Spinal cord (tissue), 10 donors: ENCODE results near the gene AUTS2. TPM values are rescaled to one million over a fixed set of nuclear protein-coding genes. Genes with fewer than 3 reads are reported as not detected.
A peak's percentile ranks its signal among the peaks of the same experiment; 100 is the strongest.

Experiments
- DNase-seq, 6 donors: peaks; one replicate each; pipeline versions ENCODE4 v3.0.0 to v3.0.0-alpha.2; 2013 to 2015; ENCODE audit warnings: low spot score in 6 of 6, low read depth in 4 of 6
- H3K27ac ChIP-seq: one replicate; pipeline ENCODE4 v1.5.1; 2013; ENCODE audit warnings: low read depth, low read length, control low read depth
- H3K27me3 ChIP-seq: one replicate; pipeline ENCODE4 v1.6.1; 2013; ENCODE audit warnings: low read length; ENCODE audit not compliant: control insufficient read depth, insufficient read depth
- H3K36me3 ChIP-seq: one replicate; pipeline ENCODE4 v1.6.1; 2013; ENCODE audit warnings: low read length; ENCODE audit not compliant: control insufficient read depth, insufficient read depth
- H3K4me1 ChIP-seq: one replicate; pipeline ENCODE4 v1.6.1; 2013; ENCODE audit warnings: low read length; ENCODE audit not compliant: control insufficient read depth, insufficient read depth
- H3K4me3 ChIP-seq: one replicate; pipeline ENCODE4 v1.5.1; 2013; ENCODE audit warnings: low read depth, low read length, control low read depth
- H3K9me3 ChIP-seq: one replicate; pipeline ENCODE4 v1.6.1; 2013; ENCODE audit warnings: low read length; ENCODE audit not compliant: control insufficient read depth, insufficient read depth
- WGBS: methylation state at CpG from one replicate; pipeline ENCODE4 v1.1.5; 2013; ENCODE audit warnings: missing lambda C conversion rate; ENCODE audit not compliant: insufficient coverage; 5-methylcytosine and 5-hydroxymethylcytosine counted together
- polyA plus RNA-seq, 2 donors: library from polyadenylated mRNA; unstranded; fragments of 120-200 nt; gene quantifications; one replicate each; pipeline ENCODE4 v1.2.1, GENCODE V29; 2013; ENCODE audit not compliant: insufficient read length in 2 of 2
- total RNA-seq, 2 donors: library from RNA; depleted of rRNA in 1 of 2; stranded (reverse); fragments of 120-200 nt in 1 of 2; fragments of >200 nt in 1 of 2; gene quantifications; one replicate each; pipeline versions ENCODE4 v1.2.3 to v1.2.4, GENCODE V29; 2013 to 2014
- donor health status: healthy.

Gene AUTS2
- total and polyA plus RNA-seq, 4 donors, result 56.2 to 214 (median 135) TPM

GRCh38 chr7:69598487-69599285, 411 bp downstream of the AUTS2 start:
- WGBS, result under 1% methylated on average over 55 of the region's 70 CpGs
- peak overlapping the region; percentile 29 for H3K27ac ChIP-seq
- H3K9me3 ChIP-seq, result no peaks in the 10 kb centered on the region
- peak in 2 of 6 donors; percentile 24 to 44 for DNase-seq
- peak overlapping the region; percentile 85 for H3K4me3 ChIP-seq
- no peaks in the 10 kb centered on the region for H3K27me3 ChIP-seq
- peaks cover 19% of the 10 kb centered on the region for H3K4me1 ChIP-seq
- H3K36me3 ChIP-seq, result no peaks in the 10 kb centered on the region

- WGBS, result 0% methylated on average over 55 of the region's 61 CpGs
- peak overlapping the region; percentile 85 for H3K4me3 ChIP-seq
- H3K27me3 ChIP-seq, result no peaks in the 10 kb centered on the region
- H3K36me3 ChIP-seq, result no peaks in the 10 kb centered on the region
- no peaks in the 10 kb centered on the region for H3K9me3 ChIP-seq
- peaks cover 19% of the 10 kb centered on the region for H3K4me1 ChIP-seq
- H3K27ac ChIP-seq, result no peak overlapping the region
- DNase-seq, result peak in 4 of 6 donors; percentile 19 to 80 (median 51)
These were observed 1.1 kb downstream of the AUTS2 start for GRCh38 chr7:69599286-69599954.

GRCh38 chr7:69599955-69600709, 1.9 kb downstream of the AUTS2 start:
- Histone ChIP-seq H3K27me3 (no peaks in the 10 kb centered on the region), H3K27ac (no peak overlapping the region), H3K9me3 (no peaks in the 10 kb centered on the region), H3K4me1 (peaks cover 19% of the 10 kb centered on the region), H3K4me3 (peak overlapping the region; percentile 85), H3K36me3 (no peaks in the 10 kb centered on the region)
- 0% methylated on average over 10 of the region's 27 CpGs for WGBS
- peak in 5 of 6 donors; percentile 19 to 88 (median 50) for DNase-seq

GRCh38 chr7:69600710-69601519, 2.6 kb downstream of the AUTS2 start:
- no peak for DNase-seq
- Histone ChIP-seq H3K4me1 (peaks cover 19% of the 10 kb centered on the region), H3K4me3 (peak overlapping the region; percentile 85), H3K27ac (no peak overlapping the region), H3K9me3 (no peaks in the 10 kb centered on the region), H3K27me3 (peaks cover 2% of the 10 kb centered on the region), H3K36me3 (no peaks in the 10 kb centered on the region)
- 50% methylated on average over 1 of the region's 5 CpGs for WGBS

- no CpG with 5 or more reads among the region's 2 CpGs for WGBS
- Histone ChIP-seq H3K9me3 (no peaks in the 10 kb centered on the region), H3K36me3 (no peaks in the 10 kb centered on the region), H3K27me3 (peaks cover 2% of the 10 kb centered on the region), H3K4me3 (no peak overlapping the region), H3K27ac (no peak overlapping the region), H3K4me1 (peaks cover 13% of the 10 kb centered on the region)
- DNase-seq, result no peak
These were observed 4.2 kb downstream of the AUTS2 start for GRCh38 chr7:69602522-69602921.

GRCh38 chr7:69603351-69603750, 5.1 kb downstream of the AUTS2 start:
- DNase-seq, result no peak
- no peaks in the 10 kb centered on the region for H3K36me3 ChIP-seq
- no peak overlapping the region for H3K4me3 ChIP-seq
- peaks cover 2% of the 10 kb centered on the region for H3K27me3 ChIP-seq
- WGBS, result 100% methylated on average over 1 of the region's 3 CpGs
- no peaks in the 10 kb centered on the region for H3K9me3 ChIP-seq
- H3K27ac ChIP-seq, result no peak overlapping the region
- peaks cover 10% of the 10 kb centered on the region for H3K4me1 ChIP-seq

GRCh38 chr7:69603937-69604494, 5.7 kb downstream of the AUTS2 start:
- WGBS, result no CpG with 5 or more reads among the region's 2 CpGs
- Histone ChIP-seq H3K9me3 (no peaks in the 10 kb centered on the region), H3K27ac (no peak overlapping the region), H3K36me3 (no peaks in the 10 kb centered on the region), H3K4me1 (peaks cover 10% of the 10 kb centered on the region), H3K4me3 (no peak overlapping the region), H3K27me3 (peaks cover 2% of the 10 kb centered on the region)
- no peak for DNase-seq

- DNase-seq, result no peak
- no peak overlapping the region for H3K27ac ChIP-seq
- H3K4me3 ChIP-seq, result no peak overlapping the region
- H3K9me3 ChIP-seq, result no peaks in the 10 kb centered on the region
- WGBS, result 69% methylated on average over 3 of the region's 3 CpGs
- H3K4me1 ChIP-seq, result peaks cover 8% of the 10 kb centered on the region
- no peaks in the 10 kb centered on the region for H3K36me3 ChIP-seq
- H3K27me3 ChIP-seq, result peaks cover 2% of the 10 kb centered on the region
These were observed 6.8 kb downstream of the AUTS2 start for GRCh38 chr7:69605070-69605469.

- peaks cover 2% of the 10 kb centered on the region for H3K27me3 ChIP-seq
- WGBS, result 35% methylated on average over 2 of the region's 2 CpGs
- no peaks in the 10 kb centered on the region for H3K9me3 ChIP-seq
- H3K27ac ChIP-seq, result no peak overlapping the region
- DNase-seq, result no peak
- no peaks in the 10 kb centered on the region for H3K36me3 ChIP-seq
- peaks cover 4% of the 10 kb centered on the region for H3K4me1 ChIP-seq
- no peak overlapping the region for H3K4me3 ChIP-seq
These were observed 7.3 kb downstream of the AUTS2 start for GRCh38 chr7:69605546-69605945.
